ENCODE data around the gene HEATR5B.

Gene HEATR5B

GRCh38 chr2:37098416-37099118 lies 14.4 kb upstream of the HEATR5B start:
- CTCF ChIA-PET, result no interaction called here
- POLR2A ChIA-PET, result no interaction called here
- TF ChIP-seq ARNT (IDR thresholded peaks at IDR 0.05) (no peak), FOXA1 (IDR thresholded peaks at IDR 0.05) (no peak), TARDBP (IDR thresholded peaks at IDR 0.05) (no peak), PKNOX1 (IDR thresholded peaks at IDR 0.05) (no peak), LEF1 (IDR thresholded peaks at IDR 0.05; ENCODE audit: borderline replicate concordance) (no peak), ZNF384 (IDR thresholded peaks at IDR 0.05) (no peak), ELF4 (IDR thresholded peaks at IDR 0.05) (no peak), FOXM1 (IDR thresholded peaks at IDR 0.05; ENCODE audit: borderline replicate concordance) (no peak), SUZ12 (IDR thresholded peaks at IDR 0.05) (no peak), BHLHE40 (IDR thresholded peaks at IDR 0.05; ENCODE audit: borderline replicate concordance) (no peak), FOXK2 (IDR thresholded peaks at IDR 0.05) (no peak), HDGF (IDR thresholded peaks at IDR 0.05; ENCODE audit: borderline replicate concordance) (no peak), SP1 (IDR thresholded peaks at IDR 0.05) (no peak), NFRKB (IDR thresholded peaks at IDR 0.05) (no peak), L3MBTL2 (conservative IDR thresholded peaks at IDR 0.05) (no peak), CTBP1 (IDR thresholded peaks at IDR 0.05; ENCODE audit: borderline replicate concordance) (no peak)
- DNase-seq (ENCODE audit: extremely low spot score), result no peak

DNA sequence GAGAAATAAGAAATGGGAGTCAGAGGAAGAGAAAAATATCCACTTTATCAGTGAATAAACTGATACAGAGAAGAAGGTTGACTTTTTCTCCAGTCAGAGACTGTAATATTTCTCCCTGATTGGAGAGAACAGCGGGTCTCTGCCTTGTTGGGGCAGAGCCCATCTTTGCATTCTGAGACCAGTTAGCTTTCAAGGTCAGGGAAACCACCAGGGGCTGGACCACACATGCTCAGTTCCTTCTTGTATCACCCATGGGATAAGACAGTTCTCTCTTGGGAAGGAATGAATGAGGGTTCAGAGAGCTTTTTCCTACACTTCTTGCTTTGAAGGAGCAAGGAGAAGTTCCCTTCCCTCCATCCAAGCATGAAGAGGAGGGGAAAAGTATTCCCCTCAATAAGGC lies 12.4 kb upstream of the HEATR5B start:
- TF ChIP-seq CTBP1 (IDR thresholded peaks at IDR 0.05; ENCODE audit: borderline replicate concordance), result no peak
- TF ChIP-seq FOXK2 (IDR thresholded peaks at IDR 0.05), result no peak
- no peak for TF ChIP-seq HDGF (IDR thresholded peaks at IDR 0.05; ENCODE audit: borderline replicate concordance)
- no peak for TF ChIP-seq PKNOX1 (IDR thresholded peaks at IDR 0.05)
- no peak for TF ChIP-seq LEF1 (IDR thresholded peaks at IDR 0.05; ENCODE audit: borderline replicate concordance)
- no peak for TF ChIP-seq ARNT (IDR thresholded peaks at IDR 0.05)
- TF ChIP-seq TARDBP (IDR thresholded peaks at IDR 0.05), result no peak
- TF ChIP-seq FOXA1 (IDR thresholded peaks at IDR 0.05), result no peak
- no peak for TF ChIP-seq FOXM1 (IDR thresholded peaks at IDR 0.05; ENCODE audit: borderline replicate concordance)
- no peak for TF ChIP-seq BHLHE40 (IDR thresholded peaks at IDR 0.05; ENCODE audit: borderline replicate concordance)
- no peak for TF ChIP-seq SP1 (IDR thresholded peaks at IDR 0.05)
- TF ChIP-seq L3MBTL2 (conservative IDR thresholded peaks at IDR 0.05), result no peak
- no peak for TF ChIP-seq ZNF384 (IDR thresholded peaks at IDR 0.05)
- TF ChIP-seq NFRKB (IDR thresholded peaks at IDR 0.05), result no peak
- no peak for TF ChIP-seq ELF4 (IDR thresholded peaks at IDR 0.05)
- no peak for DNase-seq (ENCODE audit: extremely low spot score)
- POLR2A ChIA-PET, result no interaction called here
- CTCF ChIA-PET, result no interaction called here

DNA sequence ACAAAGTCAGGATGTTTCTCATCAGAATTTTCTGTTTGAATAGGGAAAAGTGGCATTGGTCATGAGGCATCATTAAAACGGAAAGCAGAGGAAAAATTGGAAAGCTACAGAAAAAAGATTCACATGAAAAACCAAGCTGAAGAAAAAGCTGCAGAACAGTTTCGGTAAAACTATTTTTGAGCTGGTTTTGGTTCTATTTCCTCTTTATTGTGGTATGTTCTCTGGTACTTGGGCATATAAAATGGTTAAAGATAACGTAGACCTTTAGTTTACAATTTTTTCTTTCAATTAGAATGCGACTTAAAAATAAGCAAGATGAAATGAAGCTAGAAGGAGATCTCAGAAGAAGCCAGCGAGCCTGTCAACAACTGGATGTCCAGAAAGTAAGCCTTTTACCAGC lies 7.7 kb upstream of the HEATR5B start:
- TF ChIP-seq ARNT (IDR thresholded peaks at IDR 0.05) (no peak), PKNOX1 (IDR thresholded peaks at IDR 0.05) (no peak), TARDBP (IDR thresholded peaks at IDR 0.05) (no peak), ZNF384 (IDR thresholded peaks at IDR 0.05) (no peak), ELF4 (IDR thresholded peaks at IDR 0.05) (no peak), SUZ12 (IDR thresholded peaks at IDR 0.05) (no peak), HDGF (IDR thresholded peaks at IDR 0.05; ENCODE audit: borderline replicate concordance) (no peak), LEF1 (IDR thresholded peaks at IDR 0.05; ENCODE audit: borderline replicate concordance) (no peak), FOXA1 (IDR thresholded peaks at IDR 0.05) (no peak)
- ChIA-PET CTCF (no interaction called here), POLR2A (no interaction called here)
- no peak for DNase-seq (ENCODE audit: extremely low spot score)

DNA sequence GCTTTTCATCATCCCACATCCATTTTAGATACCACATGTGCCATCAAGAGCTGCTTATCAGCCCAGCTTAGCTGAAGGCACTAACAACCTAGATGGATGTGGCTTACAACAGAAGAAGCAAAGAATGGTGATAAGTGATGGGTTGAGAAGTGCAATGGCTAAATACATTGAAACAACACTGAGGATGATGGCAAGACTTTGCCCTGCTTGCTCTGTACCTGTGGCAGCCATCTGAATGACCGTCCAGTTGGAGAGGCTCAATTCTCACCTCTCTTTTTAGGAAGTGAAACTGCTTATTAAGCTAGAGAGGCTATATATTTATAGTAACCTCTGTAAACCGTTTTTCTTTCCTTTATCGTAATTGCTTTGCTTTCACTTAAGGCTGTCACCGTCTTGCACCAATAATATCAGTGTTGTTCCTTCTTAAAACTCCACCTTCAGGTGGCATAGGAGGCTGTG lies 5.9 kb upstream of the HEATR5B start:
- TF ChIP-seq LEF1 (IDR thresholded peaks at IDR 0.05; ENCODE audit: borderline replicate concordance), result no peak
- TF ChIP-seq TARDBP (IDR thresholded peaks at IDR 0.05), result no peak
- TF ChIP-seq HDGF (IDR thresholded peaks at IDR 0.05; ENCODE audit: borderline replicate concordance), result no peak
- no peak for TF ChIP-seq FOXK2 (IDR thresholded peaks at IDR 0.05)
- TF ChIP-seq CTBP1 (IDR thresholded peaks at IDR 0.05; ENCODE audit: borderline replicate concordance), result no peak
- no peak for TF ChIP-seq FOXA1 (IDR thresholded peaks at IDR 0.05)
- no peak for TF ChIP-seq L3MBTL2 (conservative IDR thresholded peaks at IDR 0.05)
- TF ChIP-seq ARNT (IDR thresholded peaks at IDR 0.05), result no peak
- no peak for TF ChIP-seq BHLHE40 (IDR thresholded peaks at IDR 0.05; ENCODE audit: borderline replicate concordance)
- no peak for TF ChIP-seq FOXM1 (IDR thresholded peaks at IDR 0.05; ENCODE audit: borderline replicate concordance)
- TF ChIP-seq ZNF384 (IDR thresholded peaks at IDR 0.05), result no peak
- no peak for TF ChIP-seq SUZ12 (IDR thresholded peaks at IDR 0.05)
- DNase-seq (ENCODE audit: extremely low spot score), result no peak
- ChIA-PET POLR2A (no interaction called here), CTCF (no interaction called here)

DNA sequence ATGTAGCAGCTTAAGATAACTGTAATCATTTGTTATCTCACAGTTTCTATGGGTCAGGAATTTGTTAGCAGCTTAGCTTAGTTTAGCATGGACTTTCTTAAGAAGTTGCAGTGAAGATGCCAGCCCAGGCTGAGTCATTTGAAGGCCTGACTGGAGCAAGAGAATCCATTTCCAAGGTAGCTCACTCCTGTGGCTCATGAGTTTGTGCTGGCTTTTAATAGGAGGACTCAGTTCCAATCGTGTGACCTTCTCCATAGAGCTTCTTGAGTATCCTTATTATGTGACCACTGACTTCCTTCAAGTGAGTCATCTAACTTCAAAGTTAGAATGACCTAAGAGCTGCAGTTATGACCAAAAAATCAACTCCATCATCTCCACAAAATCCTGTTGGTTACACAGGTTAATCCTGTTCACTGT lies 1.6 kb upstream of the HEATR5B start:
- CTCF ChIA-PET, result no interaction called here
- POLR2A ChIA-PET, result no interaction called here
- DNase-seq (ENCODE audit: extremely low spot score), result no peak
- no peak for TF ChIP-seq SP1 (IDR thresholded peaks at IDR 0.05)
- no peak for TF ChIP-seq ARNT (IDR thresholded peaks at IDR 0.05)
- TF ChIP-seq TARDBP (IDR thresholded peaks at IDR 0.05), result no peak
- no peak for TF ChIP-seq CTBP1 (IDR thresholded peaks at IDR 0.05; ENCODE audit: borderline replicate concordance)
- TF ChIP-seq ELF4 (IDR thresholded peaks at IDR 0.05), result no peak
- no peak for TF ChIP-seq BHLHE40 (IDR thresholded peaks at IDR 0.05; ENCODE audit: borderline replicate concordance)
- no peak for TF ChIP-seq LEF1 (IDR thresholded peaks at IDR 0.05; ENCODE audit: borderline replicate concordance)
- TF ChIP-seq SUZ12 (IDR thresholded peaks at IDR 0.05), result no peak
- no peak for TF ChIP-seq FOXK2 (IDR thresholded peaks at IDR 0.05)
- TF ChIP-seq ZNF384 (IDR thresholded peaks at IDR 0.05), result no peak
- no peak for TF ChIP-seq HDGF (IDR thresholded peaks at IDR 0.05; ENCODE audit: borderline replicate concordance)

DNA sequence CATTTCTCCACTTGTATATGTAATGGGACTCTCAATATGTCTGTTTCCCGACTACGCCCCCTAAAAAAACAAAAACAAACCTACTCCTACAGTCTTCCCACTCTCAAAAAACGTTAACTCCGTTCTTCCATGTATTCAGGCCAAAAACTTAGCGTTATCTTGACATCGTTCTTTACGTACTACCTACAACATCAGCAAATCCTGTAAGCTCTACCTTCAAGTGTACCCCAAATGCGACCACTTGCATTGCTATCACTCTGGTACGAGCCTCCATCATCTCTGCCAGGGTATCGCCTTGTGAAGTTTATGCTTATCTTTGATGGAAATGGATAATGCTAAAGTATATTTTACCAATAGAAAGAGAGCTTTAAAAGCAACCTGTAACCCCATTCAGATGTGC lies 625 bp upstream of the HEATR5B start:
- POLR2A ChIA-PET, result interaction anchor here (1.1 kb wide), 1 partner anchor 269 kb away, joined by 3 read pairs; no protein-coding TSS in a partner anchor
- CTCF ChIA-PET, result no interaction called here

More for the DNA sequence above, 625 bp upstream of the HEATR5B start:
- DNase-seq (ENCODE audit: extremely low spot score), result no peak
- TF ChIP-seq ZNF384 (IDR thresholded peaks at IDR 0.05) (no peak), FOXK2 (IDR thresholded peaks at IDR 0.05) (no peak), ARNT (IDR thresholded peaks at IDR 0.05) (no peak), FOXM1 (IDR thresholded peaks at IDR 0.05; ENCODE audit: borderline replicate concordance) (no peak), SP1 (IDR thresholded peaks at IDR 0.05) (no peak), PKNOX1 (IDR thresholded peaks at IDR 0.05) (no peak), L3MBTL2 (conservative IDR thresholded peaks at IDR 0.05) (no peak), BHLHE40 (IDR thresholded peaks at IDR 0.05; ENCODE audit: borderline replicate concordance) (no peak)
